Activated CD4-positive, alpha-beta memory T cell treated with anti-CD3 and anti-CD28 coated beads, Interleukin-2, amount 10 ng/mL, durations not matched to agents 7 days and 5 days (primary cell): ENCODE measurements around the gene TMPRSS11A. TPM values are rescaled to one million over a fixed set of nuclear protein-coding genes. Genes with fewer than 3 reads are reported as not detected.

Source experiments
- CTCF ChIA-PET: fragments of 350-600 bp; sonication (Branson Sonifier 250); formaldehyde crosslinking; loops from one replicate; lab custom pipeline; 2021; ENCODE audit warnings: antibody characterized with exemption, inconsistent platforms; lab: Charles Lee
- POLR2A ChIA-PET: fragments of 350-600 bp; sonication (Branson Sonifier 250); formaldehyde crosslinking; loops from one replicate; lab custom pipeline; 2021; ENCODE audit warnings: antibody characterized with exemption; lab: Charles Lee
- DNase-seq: peaks from one replicate; pipeline ENCODE4 v3.0.0-alpha.2; 2020
- H3K27ac Mint-ChIP-seq: one replicate; pipeline ENCODE4 v1.8.0; 2021; ENCODE audit warnings: mild to moderate bottlenecking, mixed read lengths
- H3K27me3 Mint-ChIP-seq: one replicate; pipeline ENCODE4 v1.8.0; 2021; ENCODE audit warnings: mixed read lengths
- H3K36me3 Mint-ChIP-seq: one replicate; pipeline ENCODE4 v1.8.0; 2021; ENCODE audit warnings: low read depth, mixed read lengths
- H3K4me1 Mint-ChIP-seq: one replicate; pipeline ENCODE4 v1.8.0; 2021; ENCODE audit warnings: mixed read lengths
- H3K4me3 Mint-ChIP-seq: one replicate; pipeline ENCODE4 v1.8.0; 2021; ENCODE audit warnings: mild to moderate bottlenecking, mixed read lengths
- H3K9me3 Mint-ChIP-seq: one replicate; pipeline ENCODE4 v1.8.0; 2021; ENCODE audit warnings: mixed read lengths
- total RNA-seq, 2 experiments: library from RNA; stranded (reverse); gene quantifications; one replicate each; pipeline ENCODE4 v1.2.3, GENCODE V29; 2021

The TMPRSS11A gene
- total RNA-seq, 2 experiments from 2014 or later: not detected

GRCh38 chr4:67909905-67910584 lies 53.2 kb downstream of the TMPRSS11A start:
- Mint-ChIP-seq H3K4me1 (no peaks in the 10 kb centered on the region), H3K27ac (no peak overlapping the region), H3K36me3 (no peaks in the 10 kb centered on the region), H3K9me3 (no peaks in the 10 kb centered on the region), H3K27me3 (peaks cover 28% of the 10 kb centered on the region), H3K4me3 (no peak overlapping the region)
- ChIA-PET CTCF (interaction anchor here (1.0 to 1.5 kb wide), 2 partner anchors 19 to 359 kb away, joined by 5 to 6 read pairs; no protein-coding TSS in a partner anchor), POLR2A (no interaction called here)
- no peak for DNase-seq

DNA sequence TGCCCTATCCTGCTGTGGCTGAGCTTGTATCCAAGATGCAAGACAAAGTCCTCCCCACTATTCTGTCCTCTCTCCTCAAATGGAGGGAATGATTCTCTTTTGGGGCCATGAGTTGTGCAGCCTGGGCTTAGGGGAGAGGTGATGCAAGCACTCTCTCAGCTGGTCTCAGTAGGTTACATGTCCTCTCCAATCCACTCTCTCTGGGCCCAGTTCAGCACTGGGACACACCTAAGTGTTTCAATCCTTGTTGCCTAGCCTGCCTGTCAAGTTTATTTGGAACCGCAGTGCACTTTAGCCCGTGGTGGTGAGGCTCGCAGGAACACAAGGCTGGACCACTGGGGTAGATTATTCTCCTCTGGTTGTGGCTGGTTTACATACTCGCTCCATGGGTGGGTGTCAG lies 55.6 kb downstream of the TMPRSS11A start:
- Mint-ChIP-seq H3K27ac (no peak overlapping the region), H3K36me3 (no peaks in the 10 kb centered on the region), H3K27me3 (peaks cover 29% of the 10 kb centered on the region), H3K9me3 (no peaks in the 10 kb centered on the region), H3K4me3 (no peak overlapping the region), H3K4me1 (no peaks in the 10 kb centered on the region)
- CTCF ChIA-PET: no interaction called here
- POLR2A ChIA-PET: no interaction called here
- no peak for DNase-seq

DNA sequence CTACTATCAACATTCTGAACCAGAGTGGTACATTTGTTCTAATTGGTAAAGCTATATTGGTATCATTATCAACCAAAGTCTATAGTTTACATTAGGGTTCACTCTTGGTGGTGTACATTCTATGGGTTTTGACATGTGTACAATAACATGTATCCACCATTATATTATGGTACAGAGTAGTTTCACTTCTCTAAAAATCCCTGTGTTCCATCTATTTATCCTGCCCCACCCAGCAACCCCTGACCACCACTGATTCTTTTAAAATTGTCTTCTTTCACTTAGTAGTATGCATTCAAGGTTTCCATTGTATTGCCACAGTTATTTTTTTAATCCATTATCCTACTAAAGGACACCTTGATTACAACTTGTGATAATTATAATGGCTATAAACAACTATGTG lies 64.2 kb downstream of the TMPRSS11A start:
- Mint-ChIP-seq H3K9me3 (peaks cover 2% of the 10 kb centered on the region), H3K27me3 (no peaks in the 10 kb centered on the region), H3K4me3 (no peak overlapping the region), H3K36me3 (no peaks in the 10 kb centered on the region), H3K27ac (no peak overlapping the region), H3K4me1 (no peaks in the 10 kb centered on the region)
- ChIA-PET POLR2A (no interaction called here), CTCF (no interaction called here)
- no peak for DNase-seq

DNA sequence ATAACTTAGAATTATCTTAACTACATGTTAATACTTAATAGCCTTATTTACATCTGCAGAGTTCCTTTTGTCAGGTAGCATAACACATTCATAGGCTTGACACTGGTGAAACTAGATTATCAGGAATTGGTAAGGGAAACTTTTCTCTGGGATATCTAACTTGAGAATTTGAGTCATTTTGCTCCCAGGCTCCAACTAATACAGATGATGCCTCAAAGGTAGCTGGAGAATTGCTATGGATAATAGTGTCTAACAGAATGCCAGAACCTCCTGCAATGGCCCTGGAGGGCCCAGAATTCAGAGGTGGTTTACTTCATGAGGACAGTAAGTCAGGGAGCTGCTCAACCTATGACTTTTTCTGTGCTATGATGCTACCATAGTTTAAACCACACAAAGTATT lies 65.6 kb downstream of the TMPRSS11A start:
- ChIA-PET POLR2A (no interaction called here), CTCF (no interaction called here)
- H3K27me3 Mint-ChIP-seq: no peaks in the 10 kb centered on the region
- no peak overlapping the region for H3K4me3 Mint-ChIP-seq
- no peak overlapping the region for H3K27ac Mint-ChIP-seq
- no peaks in the 10 kb centered on the region for H3K4me1 Mint-ChIP-seq
- DNase-seq: no peak
- no peaks in the 10 kb centered on the region for H3K36me3 Mint-ChIP-seq
- H3K9me3 Mint-ChIP-seq: peaks cover 2% of the 10 kb centered on the region

- Mint-ChIP-seq H3K36me3 (no peaks in the 10 kb centered on the region), H3K27me3 (no peaks in the 10 kb centered on the region), H3K9me3 (peaks cover 2% of the 10 kb centered on the region), H3K27ac (no peak overlapping the region), H3K4me3 (no peak overlapping the region), H3K4me1 (no peaks in the 10 kb centered on the region)
- CTCF ChIA-PET: no interaction called here
- POLR2A ChIA-PET: no interaction called here
- DNase-seq: no peak
Measured at GRCh38 chr4:67896421-67897065, 66.8 kb downstream of the TMPRSS11A start.

- Mint-ChIP-seq H3K4me1 (no peaks in the 10 kb centered on the region), H3K27ac (no peak overlapping the region), H3K4me3 (no peak overlapping the region), H3K36me3 (no peaks in the 10 kb centered on the region), H3K9me3 (peaks cover 2% of the 10 kb centered on the region), H3K27me3 (no peaks in the 10 kb centered on the region)
- no peak for DNase-seq
- POLR2A ChIA-PET: no interaction called here
- CTCF ChIA-PET: no interaction called here
Measured at GRCh38 chr4:67894659-67895058, 68.6 kb downstream of the TMPRSS11A start.

DNA sequence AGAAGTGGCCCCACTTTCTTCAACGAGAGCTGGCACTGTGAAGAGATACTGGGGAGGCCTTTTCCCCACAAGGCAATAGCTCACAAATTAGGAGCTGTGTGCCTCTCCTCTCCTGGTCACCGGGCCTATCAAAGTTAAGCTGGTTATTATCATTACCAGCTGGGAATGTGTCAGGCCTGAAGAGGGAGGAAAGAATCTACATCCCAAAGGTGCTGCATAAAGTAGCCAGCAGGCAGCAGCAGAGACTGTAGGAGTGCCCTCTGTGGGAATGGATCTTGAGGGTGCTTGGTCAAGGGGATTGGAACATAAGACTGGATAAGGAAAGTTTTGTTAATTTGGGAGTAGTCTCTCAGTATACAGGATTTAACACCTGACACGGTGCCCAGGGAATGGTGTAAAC lies 70.4 kb downstream of the TMPRSS11A start:
- Mint-ChIP-seq H3K4me3 (no peak overlapping the region), H3K36me3 (no peaks in the 10 kb centered on the region), H3K9me3 (peaks cover 2% of the 10 kb centered on the region), H3K27me3 (no peaks in the 10 kb centered on the region), H3K27ac (no peak overlapping the region), H3K4me1 (no peaks in the 10 kb centered on the region)
- ChIA-PET POLR2A (no interaction called here), CTCF (no interaction called here)
- no peak for DNase-seq

GRCh38 chr4:67892253-67892652 lies 71.0 kb downstream of the TMPRSS11A start:
- POLR2A ChIA-PET: no interaction called here
- no peaks in the 10 kb centered on the region for H3K36me3 Mint-ChIP-seq
- no peaks in the 10 kb centered on the region for H3K4me1 Mint-ChIP-seq
- no peak overlapping the region for H3K27ac Mint-ChIP-seq
- CTCF ChIA-PET: no interaction called here
- H3K9me3 Mint-ChIP-seq: peaks cover 2% of the 10 kb centered on the region
- no peaks in the 10 kb centered on the region for H3K27me3 Mint-ChIP-seq
- H3K4me3 Mint-ChIP-seq: no peak overlapping the region
- DNase-seq: no peak

GRCh38 chr4:67891645-67892044 lies 71.6 kb downstream of the TMPRSS11A start:
- H3K9me3 Mint-ChIP-seq: peaks cover 2% of the 10 kb centered on the region
- no peak for DNase-seq
- ChIA-PET CTCF (interaction anchor here (1.8 kb wide), 1 partner anchor 18 kb away, joined by 5 read pairs; no protein-coding TSS in a partner anchor), POLR2A (no interaction called here)
- H3K27ac Mint-ChIP-seq: no peak overlapping the region
- no peaks in the 10 kb centered on the region for H3K27me3 Mint-ChIP-seq
- H3K4me3 Mint-ChIP-seq: no peak overlapping the region
- H3K36me3 Mint-ChIP-seq: no peaks in the 10 kb centered on the region
- H3K4me1 Mint-ChIP-seq: no peaks in the 10 kb centered on the region

DNA sequence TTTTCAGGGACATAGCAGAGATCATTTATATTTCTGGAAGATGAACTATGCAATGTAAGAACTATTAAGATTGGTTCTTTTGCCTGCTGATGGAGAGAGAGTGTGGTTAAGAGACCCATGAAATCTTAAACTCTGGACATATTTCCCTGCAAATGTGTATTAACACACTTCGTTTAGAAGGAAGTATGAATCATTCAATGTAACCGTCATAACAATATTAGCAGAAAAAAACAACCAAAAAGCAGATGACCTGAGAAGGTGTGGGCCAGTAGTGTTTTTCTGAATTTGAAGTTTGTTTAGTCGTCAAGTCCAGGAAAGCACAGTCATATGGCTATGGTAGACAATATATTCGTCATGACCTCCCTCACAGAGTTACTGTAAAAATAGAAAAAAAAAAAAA lies 77.0 kb downstream of the TMPRSS11A start:
- Mint-ChIP-seq H3K4me3 (no peak overlapping the region), H3K9me3 (no peaks in the 10 kb centered on the region), H3K27ac (no peak overlapping the region), H3K4me1 (peaks cover 2% of the 10 kb centered on the region), H3K27me3 (peaks cover 5% of the 10 kb centered on the region), H3K36me3 (no peaks in the 10 kb centered on the region)
- POLR2A ChIA-PET: no interaction called here
- DNase-seq: no peak
- CTCF ChIA-PET: no interaction called here

DNA sequence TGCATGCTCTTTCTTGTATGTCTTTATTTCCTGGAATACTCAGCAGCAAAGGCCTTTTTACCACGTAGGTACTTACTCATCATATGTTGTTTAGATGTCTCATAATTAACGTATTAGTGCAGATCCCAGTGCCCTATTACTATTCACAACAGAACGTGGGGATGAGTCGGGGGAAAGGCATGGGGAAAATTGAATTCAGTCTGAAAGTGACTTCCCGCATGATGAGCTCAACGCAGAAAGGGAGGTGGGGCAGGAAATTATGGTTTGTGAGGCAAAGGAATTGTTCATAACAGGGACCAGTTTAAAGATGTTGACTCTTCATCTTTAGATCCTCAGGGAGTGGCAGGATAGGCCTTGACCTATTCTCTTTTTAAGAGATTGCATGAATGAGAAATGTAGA lies 77.5 kb downstream of the TMPRSS11A start:
- CTCF ChIA-PET: no interaction called here

GRCh38 chr4:67884701-67885100 lies 78.6 kb downstream of the TMPRSS11A start:
- ChIA-PET POLR2A (no interaction called here), CTCF (no interaction called here)
- H3K36me3 Mint-ChIP-seq: no peaks in the 10 kb centered on the region
- H3K4me3 Mint-ChIP-seq: no peak overlapping the region
- no peak overlapping the region for H3K27ac Mint-ChIP-seq
- no peaks in the 10 kb centered on the region for H3K9me3 Mint-ChIP-seq
- peaks cover 2% of the 10 kb centered on the region for H3K4me1 Mint-ChIP-seq
- peaks cover 5% of the 10 kb centered on the region for H3K27me3 Mint-ChIP-seq
- DNase-seq: no peak

More for the DNA sequence above, 77.5 kb downstream of the TMPRSS11A start:
- POLR2A ChIA-PET: no interaction called here
- Mint-ChIP-seq H3K36me3 (no peaks in the 10 kb centered on the region), H3K4me3 (no peak overlapping the region), H3K9me3 (no peaks in the 10 kb centered on the region), H3K27ac (no peak overlapping the region), H3K4me1 (peaks cover 2% of the 10 kb centered on the region), H3K27me3 (peaks cover 5% of the 10 kb centered on the region)
- DNase-seq: no peak

DNA sequence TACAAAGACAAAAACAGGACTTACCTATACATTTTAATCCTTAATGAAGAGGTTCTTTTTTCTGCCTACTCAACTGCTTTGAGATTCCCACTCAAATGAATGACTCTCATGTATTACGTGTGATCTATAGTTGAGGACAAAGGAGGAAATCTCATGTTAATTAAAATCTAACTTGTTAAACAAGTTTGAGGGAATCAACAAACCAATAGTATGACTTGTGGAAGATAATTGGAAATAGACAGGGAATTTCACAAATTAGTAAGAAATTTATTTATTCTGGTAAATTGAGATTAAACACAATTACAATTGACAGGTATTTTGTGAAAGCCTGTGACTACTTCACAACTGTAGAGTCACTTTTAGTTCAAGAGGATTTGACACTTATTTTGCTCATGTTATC lies 79.4 kb downstream of the TMPRSS11A start, which contains the start of gene TMPRSS11D:
TMPRSS11D (minus strand) TSS at position 101 of the 400 bp plus-strand sequence; CDS start at position 32, 69 bp downstream.
- CTCF ChIA-PET: no interaction called here

DNA sequence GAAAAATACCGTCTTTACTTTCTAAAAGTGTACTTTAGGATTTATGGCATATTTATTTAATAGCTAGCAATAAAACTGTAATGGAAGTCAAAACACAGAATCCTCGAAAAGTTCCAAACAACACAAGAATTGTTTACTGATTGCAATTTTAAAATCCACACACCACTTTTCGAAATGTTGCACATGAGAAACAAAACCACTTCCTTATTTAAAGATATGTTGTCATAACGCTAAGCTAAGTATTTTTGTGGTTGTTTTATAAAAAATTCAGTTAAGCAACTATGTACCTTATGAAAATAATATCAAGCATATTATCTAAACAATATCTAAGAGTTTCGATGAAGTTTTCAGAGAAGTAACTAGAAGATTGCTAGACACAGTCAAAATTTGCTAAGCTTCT lies 79.8 kb downstream of the TMPRSS11A start:
- H3K4me3 Mint-ChIP-seq: no peak overlapping the region
- no peak overlapping the region for H3K27ac Mint-ChIP-seq
- peaks cover 2% of the 10 kb centered on the region for H3K4me1 Mint-ChIP-seq
- peaks cover 5% of the 10 kb centered on the region for H3K27me3 Mint-ChIP-seq
- H3K9me3 Mint-ChIP-seq: no peaks in the 10 kb centered on the region
- POLR2A ChIA-PET: no interaction called here
- CTCF ChIA-PET: no interaction called here
- no peaks in the 10 kb centered on the region for H3K36me3 Mint-ChIP-seq
- DNase-seq: no peak

More for the DNA sequence above, 79.4 kb downstream of the TMPRSS11A start, which contains the start of gene TMPRSS11D:
- peaks cover 2% of the 10 kb centered on the region for H3K4me1 Mint-ChIP-seq
- POLR2A ChIA-PET: no interaction called here
- no peak for DNase-seq
- H3K27me3 Mint-ChIP-seq: peaks cover 5% of the 10 kb centered on the region
- no peak within 1 kb of the TSS for H3K4me3 Mint-ChIP-seq
- H3K27ac Mint-ChIP-seq: no peak within 1 kb of the TSS
- H3K36me3 Mint-ChIP-seq: no peaks in the 10 kb centered on the region
- no peaks in the 10 kb centered on the region for H3K9me3 Mint-ChIP-seq
